GM12864 (cell line): ENCODE data around the gene MAF.

Experiments used
- DNase-seq: peaks from one replicate; pipeline ENCODE4 v3.0.0-alpha.2; 2011; ENCODE audit warnings: low read depth
- H3K4me3 ChIP-seq: 2 replicates; pipeline ENCODE4 v1.5.1; 2011; ENCODE audit warnings: mild to moderate bottlenecking, low read depth, low read length, control low read depth
- CTCF ChIP-seq: IDR thresholded peaks from 2 replicates; pipeline ENCODE4 v1.5.1; 2011; ENCODE audit warnings: low read depth, mild to moderate bottlenecking, moderate library complexity, low read length, control low read depth, inconsistent platforms; ENCODE audit errors: missing control alignments

MAF gene

DNA sequence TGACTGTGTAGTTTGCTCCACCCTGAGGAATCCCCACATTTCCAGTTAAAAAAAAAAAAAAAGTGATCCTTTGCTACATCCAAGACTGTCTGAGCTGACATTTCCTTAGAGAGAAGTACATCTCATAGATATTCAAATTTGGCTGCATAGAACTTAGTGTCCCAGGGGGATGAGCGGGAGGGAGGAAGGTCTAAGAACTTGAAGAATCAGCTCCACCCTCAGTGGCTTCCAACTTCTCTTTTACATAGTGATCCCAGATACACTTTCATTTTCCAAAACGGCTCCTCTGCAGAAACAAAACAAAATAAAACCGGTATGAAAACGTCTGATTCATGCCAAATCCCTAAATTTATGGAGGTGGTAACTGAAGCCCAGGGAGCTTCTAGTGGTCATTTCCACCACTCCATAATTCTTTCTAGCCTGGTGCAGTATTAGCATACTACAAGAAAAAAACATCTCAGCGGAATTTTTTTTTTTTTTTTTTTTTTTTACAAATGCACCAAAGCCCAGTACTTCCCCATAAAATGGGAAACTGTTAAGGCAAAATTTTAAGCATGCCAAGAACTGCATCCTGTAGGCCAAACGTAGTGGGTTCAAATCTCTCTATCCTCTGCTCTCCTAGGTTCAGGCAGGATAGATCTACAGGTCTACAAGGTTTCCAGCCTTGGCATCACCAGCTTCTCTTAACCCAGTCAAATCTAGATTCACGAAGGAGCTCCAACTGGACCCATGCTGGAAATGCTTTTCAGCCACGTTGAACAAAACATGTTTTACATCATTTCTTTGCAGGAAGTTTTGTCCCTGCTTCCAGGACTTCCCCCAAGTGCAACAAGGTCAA, 29.3 kb downstream of the MAF start:
- no peak overlapping the region for H3K4me3 ChIP-seq
- DNase-seq: no peak
- no peak for TF ChIP-seq CTCF

DNA sequence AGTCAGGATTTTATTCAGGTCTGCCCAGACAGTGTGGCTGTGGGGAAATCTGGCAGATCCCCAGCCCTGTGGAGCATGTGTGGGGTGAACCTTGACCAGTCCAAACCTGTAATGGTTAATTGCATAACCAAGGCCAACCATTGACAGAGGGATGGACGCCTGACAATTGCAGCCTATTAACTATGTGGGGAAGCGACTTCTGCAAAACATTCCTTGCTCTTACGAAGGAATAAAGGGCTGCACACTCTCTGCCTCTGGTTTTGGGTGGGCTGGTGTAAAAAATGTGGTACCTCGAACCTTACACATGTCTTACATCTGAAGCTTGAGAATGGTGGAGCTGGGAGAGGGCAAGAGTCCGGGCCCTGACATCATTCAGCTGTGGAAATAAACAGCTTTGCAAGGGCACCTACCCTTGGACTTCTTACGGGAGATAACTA, 35.8 kb downstream of the MAF start:
- no peak for TF ChIP-seq CTCF
- DNase-seq: no peak
- H3K4me3 ChIP-seq: no peak overlapping the region

- no peak for DNase-seq
These were observed 36.6 kb downstream of the MAF start for GRCh38 chr16:79563921-79564320.

GRCh38 chr16:79562166-79562823, 38.2 kb downstream of the MAF start:
- no peak for DNase-seq
- H3K4me3 ChIP-seq: no peak overlapping the region
- no peak for TF ChIP-seq CTCF

More at GRCh38 chr16:79563921-79564320, 36.6 kb downstream of the MAF start:
- no peak overlapping the region for H3K4me3 ChIP-seq
- no peak for TF ChIP-seq CTCF

- H3K4me3 ChIP-seq: no peak overlapping the region
- DNase-seq: no peak
- no peak for TF ChIP-seq CTCF
These were observed 38.8 kb downstream of the MAF start for GRCh38 chr16:79561729-79562128.

DNA sequence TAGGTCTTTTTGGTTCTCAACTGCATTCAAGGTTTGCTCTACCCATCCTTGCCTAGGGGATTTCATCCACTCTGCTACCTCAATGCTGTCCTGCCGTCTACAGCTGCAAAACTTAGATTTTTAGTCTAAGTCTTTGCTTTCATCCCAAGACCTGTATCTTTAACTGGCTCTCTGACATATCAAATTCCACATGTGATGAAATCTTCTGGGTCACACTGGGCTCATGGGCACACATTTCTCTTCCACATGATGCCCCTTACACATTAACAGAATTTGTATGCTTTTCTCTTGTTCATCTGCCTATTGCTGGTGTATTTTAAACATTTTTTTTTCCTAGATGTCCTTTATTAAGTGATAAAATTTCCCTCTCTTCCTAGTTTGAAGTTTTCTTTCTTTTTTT, 39.6 kb downstream of the MAF start:
- no peak for DNase-seq
- TF ChIP-seq CTCF: no peak
- no peak overlapping the region for H3K4me3 ChIP-seq
